ENCODE data around the gene SCNN1A. TPM values are rescaled to one million over a fixed set of nuclear protein-coding genes. Genes with fewer than 3 reads are reported as not detected.
A peak's percentile ranks its signal among the peaks of the same experiment; 100 is the strongest.

The SCNN1A gene
- total and polyA plus RNA-seq, 2 of the 13 experiments (the other 11 are each of a cell fraction or from before 2014, with no cell fraction given) = 1.5 to 14.6 TPM

GRCh38 chr12:6383572-6384498 lies 8.5 kb upstream of the SCNN1A start, which contains the start of gene LTBR (continued):
- TF ChIP-seq CBX1 (IDR thresholded peaks at IDR 0.05; ENCODE audit: low read depth) = no peak
- TF ChIP-seq ZNF292 (CRISPR knock-in tag; IDR thresholded peaks at IDR 0.05; ENCODE audit: borderline replicate concordance, low read depth) = 0 out of 2 replicates have a peak, but pooled peaks have one; percentile 67
- TF ChIP-seq XRCC5 (optimal IDR thresholded peaks at IDR 0.05; ENCODE audit: low read length) = no peak
- TF ChIP-seq JUN (CRISPR knock-in tag; IDR thresholded peaks at IDR 0.05) = no peak
- peak; percentile 92 for TF ChIP-seq RNF219 (CRISPR knock-in tag; IDR thresholded peaks at IDR 0.05)
- TF ChIP-seq ZNF883 (CRISPR knock-in tag; IDR thresholded peaks at IDR 0.05; ENCODE audit: not compliant biosample characterization) = peak; percentile 80
- no peak for TF ChIP-seq ZNF256 (CRISPR knock-in tag; conservative IDR thresholded peaks at IDR 0.05)
- no peak for TF ChIP-seq TRIM24 (CRISPR knock-in tag; IDR thresholded peaks at IDR 0.05)
- peak; percentile 85 to 93 for TF ChIP-seq HMGXB4 (CRISPR knock-in tag; IDR thresholded peaks at IDR 0.05; ENCODE audit: borderline replicate concordance in 1 of 2, low read depth in 1 of 2)
- peak; percentile 91 for TF ChIP-seq REXO4 (CRISPR knock-in tag; IDR thresholded peaks at IDR 0.05; ENCODE audit: borderline replicate concordance)
- peak; percentile 77 for TF ChIP-seq HDAC1 (CRISPR knock-in tag; IDR thresholded peaks at IDR 0.05)
- TF ChIP-seq ZBTB26 (CRISPR knock-in tag; IDR thresholded peaks at IDR 0.05; ENCODE audit: borderline replicate concordance) = 0 out of 2 replicates have a peak, but pooled peaks have one; percentile 69
- TF ChIP-seq ZNF687 (CRISPR knock-in tag; IDR thresholded peaks at IDR 0.05) = peak; percentile 97
- peak; percentile 98 for TF ChIP-seq REPIN1 (CRISPR knock-in tag; IDR thresholded peaks at IDR 0.05; ENCODE audit: borderline replicate concordance, low read depth)

All from HepG2 (cell line).